SH-SY5Y (cell line): ENCODE results near the gene CAPN1.

ENCODE experiments used
- GATA2 ChIP-seq: IDR thresholded peaks from 2 replicates; pipeline ENCODE4 v1.6.1; 2011; ENCODE audit warnings: mild to moderate bottlenecking, low read depth, low read length
- GATA3 ChIP-seq: IDR thresholded peaks from 2 replicates; pipeline ENCODE4 v1.6.1; 2011; ENCODE audit warnings: low read depth, mild to moderate bottlenecking, low read length, moderate library complexity

CAPN1 gene

DNA sequence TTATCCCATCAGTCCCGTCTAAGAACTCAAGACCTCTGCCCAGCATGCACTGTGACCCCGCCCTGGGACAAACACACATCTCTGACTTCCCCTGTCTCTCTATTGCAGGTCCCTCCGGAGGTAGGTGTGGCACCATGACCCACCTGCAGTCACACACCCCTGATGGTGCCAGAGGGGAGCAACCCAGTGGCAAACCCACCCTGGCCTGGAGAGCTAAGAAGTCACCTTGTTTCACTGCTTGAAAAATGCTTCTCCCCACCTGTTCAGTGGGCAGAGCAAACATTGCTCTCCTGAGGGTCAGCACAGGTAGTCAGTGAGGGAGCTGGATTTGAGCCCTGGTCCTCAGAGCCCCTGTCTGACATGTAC lies 23.9 kb downstream of the CAPN1 start:
- TF ChIP-seq GATA2: no peak
- TF ChIP-seq GATA3: no peak

DNA sequence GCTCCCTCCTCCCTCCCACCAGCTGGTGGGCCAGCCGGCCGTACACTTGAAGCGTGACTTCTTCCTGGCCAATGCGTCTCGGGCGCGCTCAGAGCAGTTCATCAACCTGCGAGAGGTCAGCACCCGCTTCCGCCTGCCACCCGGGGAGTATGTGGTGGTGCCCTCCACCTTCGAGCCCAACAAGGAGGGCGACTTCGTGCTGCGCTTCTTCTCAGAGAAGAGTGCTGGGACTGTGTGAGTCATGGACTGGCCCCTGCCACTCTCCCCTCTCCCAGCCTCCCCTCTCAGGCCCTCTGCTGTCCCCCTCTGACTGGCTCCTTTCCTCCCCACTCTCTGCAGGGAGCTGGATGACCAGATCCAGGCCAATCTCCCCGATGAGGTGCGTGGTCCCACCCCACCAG lies 24.7 kb downstream of the CAPN1 start:
- no peak for TF ChIP-seq GATA2
- TF ChIP-seq GATA3: no peak

GRCh38 chr11:65206901-65207300 lies 25.2 kb downstream of the CAPN1 start:
- TF ChIP-seq GATA2 (no peak), GATA3 (no peak)

GRCh38 chr11:65207918-65208784 lies 26.4 kb downstream of the CAPN1 start:
- TF ChIP-seq GATA3 (no peak), GATA2 (no peak)

- TF ChIP-seq GATA3 (no peak), GATA2 (no peak)
These were observed 27.3 kb downstream of the CAPN1 start for GRCh38 chr11:65208785-65209710.

GRCh38 chr11:65209711-65210360 lies 28.1 kb downstream of the CAPN1 start:
- TF ChIP-seq GATA2 (no peak), GATA3 (no peak)

DNA sequence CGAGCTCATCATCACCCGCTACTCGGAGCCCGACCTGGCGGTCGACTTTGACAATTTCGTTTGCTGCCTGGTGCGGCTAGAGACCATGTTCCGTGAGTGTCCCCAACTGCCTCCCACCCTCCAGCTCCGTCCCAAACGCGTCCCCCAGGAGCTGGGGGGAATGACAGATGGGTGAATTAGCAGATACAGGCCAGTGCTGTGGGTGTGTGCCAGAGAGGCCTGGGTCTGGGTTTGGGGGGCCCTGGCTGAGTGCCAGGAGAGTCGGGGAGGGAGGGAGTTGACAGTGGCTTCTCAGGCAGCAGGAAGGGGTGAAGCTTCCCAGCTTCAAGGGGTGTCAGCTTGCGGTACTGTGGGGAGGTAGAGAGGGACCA lies 28.6 kb downstream of the CAPN1 start:
- TF ChIP-seq GATA2 (no peak), GATA3 (no peak)

DNA sequence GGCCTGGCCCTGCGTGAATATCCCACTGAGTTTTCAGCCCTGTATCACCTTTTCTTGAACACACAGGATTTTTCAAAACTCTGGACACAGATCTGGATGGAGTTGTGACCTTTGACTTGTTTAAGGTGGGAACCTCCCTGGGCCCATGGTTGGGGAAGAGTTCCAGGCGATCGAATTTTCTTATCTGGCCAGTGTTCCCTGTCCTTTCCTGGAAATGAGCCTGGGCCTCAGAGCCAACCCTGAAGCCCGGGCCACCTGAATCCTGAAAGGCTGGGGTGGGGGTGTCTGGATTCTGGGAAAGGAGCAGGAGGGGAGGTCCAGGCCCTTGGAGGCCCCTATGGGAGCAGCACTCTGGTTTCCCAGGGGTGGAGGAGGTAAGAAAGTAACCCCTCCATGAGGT lies 29.0 kb downstream of the CAPN1 start:
- TF ChIP-seq GATA3 (no peak), GATA2 (no peak)

DNA sequence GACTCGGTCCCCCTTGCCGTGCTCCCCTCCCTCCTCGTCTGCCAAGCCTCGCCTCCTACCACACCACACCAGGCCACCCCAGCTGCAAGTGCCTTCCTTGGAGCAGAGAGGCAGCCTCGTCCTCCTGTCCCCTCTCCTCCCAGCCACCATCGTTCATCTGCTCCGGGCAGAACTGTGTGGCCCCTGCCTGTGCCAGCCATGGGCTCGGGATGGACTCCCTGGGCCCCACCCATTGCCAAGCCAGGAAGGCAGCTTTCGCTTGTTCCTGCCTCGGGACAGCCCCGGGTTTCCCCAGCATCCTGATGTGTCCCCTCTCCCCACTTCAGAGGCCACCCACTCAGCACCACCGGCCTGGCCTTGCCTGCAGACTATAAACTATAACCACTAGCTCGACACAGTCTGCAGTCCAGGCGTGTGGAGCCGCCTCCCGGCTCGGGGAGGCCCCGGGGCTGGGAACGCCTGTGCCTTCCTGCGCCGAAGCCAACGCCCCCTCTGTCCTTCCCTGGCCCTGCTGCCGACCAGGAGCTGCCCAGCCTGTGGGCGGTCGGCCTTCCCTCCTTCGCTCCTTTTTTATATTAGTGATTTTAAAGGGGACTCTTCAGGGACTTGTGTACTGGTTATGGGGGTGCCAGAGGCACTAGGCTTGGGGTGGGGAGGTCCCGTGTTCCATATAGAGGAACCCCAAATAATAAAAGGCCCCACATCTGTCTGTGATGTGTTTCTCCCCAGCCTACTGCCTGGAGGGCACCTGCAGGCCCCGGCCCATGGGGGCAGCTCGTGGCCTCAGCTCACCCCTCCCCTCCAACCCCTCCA lies 29.8 kb downstream of the CAPN1 start:
- TF ChIP-seq GATA2 (no peak), GATA3 (no peak)

DNA sequence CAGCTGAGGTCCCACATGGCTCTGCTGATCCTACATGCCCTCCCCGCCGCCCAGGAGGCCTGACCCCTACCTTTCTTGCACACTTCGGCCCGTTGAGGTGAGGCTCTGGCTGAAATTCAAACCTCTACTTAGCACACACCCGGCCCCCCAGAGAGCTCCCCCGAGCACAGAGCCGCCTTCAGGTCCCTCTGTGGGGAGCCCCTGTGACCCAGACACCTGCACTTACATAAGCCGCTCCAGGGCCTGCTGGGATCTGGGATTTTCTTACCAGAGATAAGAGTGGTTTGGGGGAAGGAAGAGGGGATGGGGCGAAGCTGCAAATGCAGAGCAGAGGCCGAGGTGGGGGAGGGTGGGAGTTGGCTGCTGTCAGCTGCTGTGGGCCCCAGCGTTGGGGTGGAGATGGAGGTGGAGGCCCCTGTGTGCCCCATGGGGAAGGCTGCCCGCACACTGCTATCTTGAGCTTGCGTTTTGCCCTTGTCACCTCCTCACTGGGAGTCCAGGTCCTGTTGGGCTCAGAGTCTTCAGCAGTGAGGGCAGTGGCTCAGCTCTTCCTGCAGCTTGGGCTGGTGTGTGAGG lies 30.6 kb downstream of the CAPN1 start:
- TF ChIP-seq GATA2 (no peak), GATA3 (no peak)

- TF ChIP-seq GATA3: no peak
- no peak for TF ChIP-seq GATA2
These were observed 31.8 kb downstream of the CAPN1 start for GRCh38 chr11:65213322-65214211.

GRCh38 chr11:65214212-65214845 lies 32.6 kb downstream of the CAPN1 start:
- no peak for TF ChIP-seq GATA2
- no peak for TF ChIP-seq GATA3

- TF ChIP-seq GATA3: no peak
- no peak for TF ChIP-seq GATA2
These were observed 33.8 kb downstream of the CAPN1 start for GRCh38 chr11:65215441-65216076.
